Mammary epithelial cell (primary cell): ENCODE results near the gene PSD4.

ENCODE experiments used
- EZH2 ChIP-seq: IDR thresholded peaks from 2 replicates; pipeline ENCODE4 v1.6.1; 2012; ENCODE audit warnings: low read length, inconsistent platforms, borderline replicate concordance
- TF ChIP-seq, protein P1 (sequence below), 2 donors: IDR thresholded peaks in 1 of 2; conservative IDR thresholded peaks in 1 of 2; 2 replicates each; pipeline ENCODE4 v1.5.1; 2011 to 2012; ENCODE audit warnings: inconsistent platforms in 2 of 2, low read length in 2 of 2, mild to moderate bottlenecking in 2 of 2, control low read depth in 1 of 2, low read depth in 1 of 2; ENCODE audit not compliant: insufficient read depth in 1 of 2; ENCODE audit errors: extremely low read depth in 1 of 2

- TF ChIP-seq, protein P1, sequence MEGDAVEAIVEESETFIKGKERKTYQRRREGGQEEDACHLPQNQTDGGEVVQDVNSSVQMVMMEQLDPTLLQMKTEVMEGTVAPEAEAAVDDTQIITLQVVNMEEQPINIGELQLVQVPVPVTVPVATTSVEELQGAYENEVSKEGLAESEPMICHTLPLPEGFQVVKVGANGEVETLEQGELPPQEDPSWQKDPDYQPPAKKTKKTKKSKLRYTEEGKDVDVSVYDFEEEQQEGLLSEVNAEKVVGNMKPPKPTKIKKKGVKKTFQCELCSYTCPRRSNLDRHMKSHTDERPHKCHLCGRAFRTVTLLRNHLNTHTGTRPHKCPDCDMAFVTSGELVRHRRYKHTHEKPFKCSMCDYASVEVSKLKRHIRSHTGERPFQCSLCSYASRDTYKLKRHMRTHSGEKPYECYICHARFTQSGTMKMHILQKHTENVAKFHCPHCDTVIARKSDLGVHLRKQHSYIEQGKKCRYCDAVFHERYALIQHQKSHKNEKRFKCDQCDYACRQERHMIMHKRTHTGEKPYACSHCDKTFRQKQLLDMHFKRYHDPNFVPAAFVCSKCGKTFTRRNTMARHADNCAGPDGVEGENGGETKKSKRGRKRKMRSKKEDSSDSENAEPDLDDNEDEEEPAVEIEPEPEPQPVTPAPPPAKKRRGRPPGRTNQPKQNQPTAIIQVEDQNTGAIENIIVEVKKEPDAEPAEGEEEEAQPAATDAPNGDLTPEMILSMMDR (conservative IDR thresholded peaks at IDR 0.05 in 1 of 2, IDR thresholded peaks at IDR 0.05 in 1 of 2; ENCODE audit: extremely low read depth in 1 of 2, insufficient read depth in 1 of 2, low read depth in 1 of 2, low read length in 2 of 2): no peak
- no peak for TF ChIP-seq EZH2
Observed at GRCh38 chr2:113190871-113191270, 17.1 kb downstream of the PSD4 start.
